HCT116 (cell line): Measurements from ENCODE around the gene SNAP91. TPM values are rescaled to one million over a fixed set of nuclear protein-coding genes. Genes with fewer than 3 reads are reported as not detected.
"Not testable (repeated sequence)": the region's sequence is repeated elsewhere in the genome, so short reads cannot be mapped to it uniquely, and the experiment has no call there.

ENCODE experiments used
- ATAC-seq: fragments of 200-7000 bp; cut with Tn5 transposase; 2 replicates; pipeline ENCODE4 v1.9.1; 2020; ENCODE audit warnings: mild to moderate bottlenecking, moderate library complexity
- BruUV-seq: library from RNA; stranded (reverse); fragments of 400-500 nt; replicated peaks from 2 replicates; lab custom pipeline; 2021; lab: Mats Ljungman, UMichigan
- CTCF ChIA-PET: fragments of 300-600 bp; sonication (Branson Sonifier 250); formaldehyde crosslinking; loops from one replicate; lab custom pipeline; 2021; ENCODE audit warnings: antibody characterized with exemption; lab: Charles Lee
- POLR2A ChIA-PET: fragments of 300-600, 350-600 bp; sonication (Branson Sonifier 250); formaldehyde crosslinking; loops from one replicate; lab custom pipeline; 2021; ENCODE audit warnings: antibody characterized with exemption; lab: Charles Lee
- RAD21 ChIA-PET, 2 experiments: fragments of 300-600 bp; sonication (Branson Sonifier 250); formaldehyde crosslinking; loops; one replicate each; lab custom pipeline; 2023; ENCODE audit warnings: low total read pairs in 2 of 2; ENCODE audit not compliant: uncharacterized antibody in 2 of 2, unreplicated experiment in 2 of 2, low non-redundant PET in 1 of 2; lab: Charles Lee
- DNase-seq: peaks from one replicate; pipeline ENCODE4 v3.0.0-alpha.2; 2010; ENCODE audit warnings: low read depth, low spot score
- H2AFZ ChIP-seq: fragments of 200-600 bp; shearing (Covaris generic), sonication (generic); 2 replicates; pipeline ENCODE4 v1.6.1; 2017; ENCODE audit warnings: low read depth, mixed run types, mixed read lengths, antibody characterized with exemption, low read length; ENCODE audit not compliant: poor library complexity, severe bottlenecking
- H3K27ac ChIP-seq: 2 replicates; pipeline ENCODE4 v1.5.1; 2012; ENCODE audit warnings: low read depth, low read length
- H3K27me3 ChIP-seq: fragments of 200-600 bp; sonication (generic); 2 replicates; pipeline ENCODE4 v1.6.1; 2016; ENCODE audit warnings: mixed run types, low read length, mixed read lengths; ENCODE audit not compliant: insufficient read depth
- H3K36me3 ChIP-seq, 2 experiments: fragments of 200-500 bp in 1 of 2; fragments of 200-600 bp in 1 of 2; sonication (Bioruptor generic) in 1 of 2; sonication (generic) in 1 of 2; 2 replicates each; pipeline versions ENCODE4 v1.5.1 to v1.6.1; 2014 to 2016; ENCODE audit warnings: low read length in 2 of 2, inconsistent platforms in 1 of 2, mixed read lengths in 1 of 2, mixed run types in 1 of 2; ENCODE audit not compliant: insufficient read depth in 2 of 2, control insufficient read depth in 1 of 2
- H3K4me1 ChIP-seq, 2 experiments: fragments of 200-600 bp in 1 of 2; sonication (generic) in 1 of 2; 2 replicates each; pipeline versions ENCODE4 v1.5.1 to v1.6.1; 2012 to 2017; ENCODE audit warnings: low read length in 2 of 2, inconsistent platforms in 1 of 2, mild to moderate bottlenecking in 1 of 2, mixed read lengths in 1 of 2, mixed run types in 1 of 2, moderate library complexity in 1 of 2; ENCODE audit not compliant: insufficient read depth in 2 of 2, control insufficient read depth in 1 of 2
- H3K4me2 ChIP-seq: fragments of 200-600 bp; sonication (generic); 2 replicates; pipeline ENCODE4 v1.6.1; 2017; ENCODE audit warnings: mixed run types, low read length, mixed read lengths
- H3K4me3 ChIP-seq, 2 experiments: fragments of 200-600 bp in 1 of 2; sonication (generic) in 1 of 2; replicated peaks in 1 of 2; 2 replicates each; pipeline ENCODE4 v1.5.1; 2011 to 2016; ENCODE audit warnings: low read length in 2 of 2, control low read depth in 1 of 2, low read depth in 1 of 2, mild to moderate bottlenecking in 1 of 2, mixed read lengths in 1 of 2, mixed run types in 1 of 2
- H3K79me2 ChIP-seq: fragments of 200-600 bp; sonication (generic); 2 replicates; pipeline ENCODE4 v1.6.1; 2017; ENCODE audit warnings: mild to moderate bottlenecking, mixed run types, low read length, moderate library complexity, mixed read lengths; ENCODE audit not compliant: insufficient read depth
- H3K9ac ChIP-seq: fragments of 200-600 bp; sonication (generic); 2 replicates; pipeline ENCODE4 v1.6.1; 2016; ENCODE audit warnings: low read length, mixed read lengths
- H3K9me2 ChIP-seq: fragments of 200-600 bp; sonication (generic), shearing (Covaris generic); 2 replicates; pipeline ENCODE4 v1.6.1; 2017; ENCODE audit warnings: mixed run types, mild to moderate bottlenecking, moderate library complexity; ENCODE audit not compliant: insufficient read depth
- H3K9me3 ChIP-seq, 2 experiments: fragments of 200-500 bp in 1 of 2; fragments of 200-600 bp in 1 of 2; sonication (Bioruptor generic) in 1 of 2; sonication (generic) in 1 of 2; 2 replicates each; pipeline ENCODE4 v1.6.1; 2014 to 2017; ENCODE audit warnings: low read length in 2 of 2, mixed read lengths in 2 of 2, inconsistent platforms in 1 of 2, low read depth in 1 of 2, mild to moderate bottlenecking in 1 of 2, mixed run types in 1 of 2, moderate library complexity in 1 of 2; ENCODE audit not compliant: control insufficient read depth in 1 of 2, insufficient read depth in 1 of 2
- H4K20me1 ChIP-seq: fragments of 200-600 bp; sonication (generic), shearing (Covaris generic); 2 replicates; pipeline ENCODE4 v1.6.1; 2017; ENCODE audit warnings: mixed run types, mild to moderate bottlenecking, moderate library complexity; ENCODE audit not compliant: insufficient read depth
- ATF3 ChIP-seq: IDR thresholded peaks from 2 replicates; pipeline ENCODE4 v1.6.1; 2012
- CBX3 ChIP-seq: IDR thresholded peaks from 2 replicates; pipeline ENCODE4 v1.6.1; 2012; ENCODE audit warnings: low read depth
- CTCF ChIP-seq, 3 experiments: fragments of 200-600 bp in 1 of 3; sonication (generic) in 1 of 3; IDR thresholded peaks in 2 of 3; conservative IDR thresholded peaks in 1 of 3; 2 replicates each; pipeline ENCODE4 v1.5.1; 2012 to 2017; ENCODE audit warnings: low read depth in 2 of 3, low read length in 2 of 3, antibody characterized with exemption in 1 of 3, borderline replicate concordance in 1 of 3, control low read depth in 1 of 3, mild to moderate bottlenecking in 1 of 3, mixed read lengths in 1 of 3, mixed run types in 1 of 3, moderate library complexity in 1 of 3; ENCODE audit not compliant: insufficient read depth in 1 of 3
- FOSL1 ChIP-seq: IDR thresholded peaks from 2 replicates; pipeline ENCODE4 v1.6.1; 2012; ENCODE audit warnings: low read depth
- MAX ChIP-seq: IDR thresholded peaks from 2 replicates; pipeline ENCODE4 v1.6.1; 2012
- POLR2A ChIP-seq: IDR thresholded peaks from 2 replicates; pipeline ENCODE4 v1.7.0; 2011; ENCODE audit warnings: borderline replicate concordance; ENCODE audit not compliant: insufficient read depth, insufficient read length; ENCODE audit errors: extremely low read depth
- RAD21 ChIP-seq: IDR thresholded peaks from 2 replicates; pipeline ENCODE4 v1.6.1; 2012; ENCODE audit warnings: low read depth, mild to moderate bottlenecking
- TCF7L2 ChIP-seq: IDR thresholded peaks from 2 replicates; pipeline ENCODE4 v1.7.0; 2011; ENCODE audit warnings: borderline replicate concordance, inconsistent platforms; ENCODE audit not compliant: insufficient read depth, insufficient read length; ENCODE audit errors: extremely low read depth
- YY1 ChIP-seq: IDR thresholded peaks from 2 replicates; pipeline ENCODE4 v1.6.1; 2011; ENCODE audit warnings: low read length, low read depth, moderate library complexity, mild to moderate bottlenecking; ENCODE audit not compliant: insufficient replicate concordance; ENCODE audit errors: extremely low read depth
- ZNF274 ChIP-seq: fragments of 200-500 bp; sonication (Bioruptor generic); IDR thresholded peaks from 2 replicates; pipeline ENCODE4 v1.6.1; 2014; ENCODE audit warnings: mild to moderate bottlenecking, low read depth, low read length, inconsistent platforms
- intact Hi-C: fragments of 100-400 bp; cut with micrococcal nuclease; formaldehyde crosslinking; loops from 2 replicates; pipeline ENCODE4 v1.10.0; 2022
- total RNA-seq: library from RNA; stranded (reverse); gene quantifications from one replicate; pipeline ENCODE4 v1.2.1, GENCODE V29; 2021; ENCODE audit not compliant: unreplicated experiment

Gene SNAP91
- total RNA-seq, 1 experiment from 2014 or later: not detected

- intact Hi-C loops, H3K4me2 ChIP-seq, H3K27ac ChIP-seq, H3K36me3 ChIP-seq, BruUV-seq, RAD21 ChIA-PET, H3K9me2 ChIP-seq, DNase-seq, H3K9me3 ChIP-seq, H3K4me1 ChIP-seq, H2AFZ ChIP-seq, H3K27me3 ChIP-seq, H3K9ac ChIP-seq, H3K4me3 ChIP-seq, H3K79me2 ChIP-seq, ATAC-seq, POLR2A ChIA-PET, H4K20me1 ChIP-seq: not testable (repeated sequence)
- CTCF ChIA-PET: interaction anchor here (3.3 kb wide), 1 partner anchor 15 kb away, joined by 7 read pairs; no protein-coding TSS in a partner anchor
These were observed 79.0 kb downstream of the SNAP91 start for GRCh38 chr6:83629908-83630307.

- Histone ChIP-seq H3K27me3 (no peaks in the 10 kb centered on the region), H3K9me2 (no peaks in the 10 kb centered on the region), H2AFZ (peak overlapping the region; percentile 86), H3K79me2 (no peaks in the 10 kb centered on the region), H3K4me2 (no peak overlapping the region), H4K20me1 (no peaks in the 10 kb centered on the region), H3K4me3 (no peak overlapping the region), H3K9me3 (no peaks in the 10 kb centered on the region), H3K4me1 (no peaks in the 10 kb centered on the region), H3K9ac (no peak overlapping the region), H3K36me3 (no peaks in the 10 kb centered on the region), H3K27ac (no peak overlapping the region)
- CTCF ChIA-PET: interaction anchor here (0.6 to 1.9 kb wide), 24 partner anchors 8 to 1708 kb away, joined by 3 to 32 read pairs (median 6); partner anchors contain the start of genes CEP162, CYB5R4, DOP1A and UBE3D
- TF ChIP-seq ATF3 (no peak), ZNF274 (no peak), FOSL1 (no peak), TCF7L2 (no peak), CBX3 (no peak), MAX (no peak), RAD21 (peak; percentile 61), CTCF (IDR thresholded peaks at IDR 0.05 in 2 of 3, conservative IDR thresholded peaks at IDR 0.05 in 1 of 3; ENCODE audit: borderline replicate concordance in 1 of 3, insufficient read depth in 1 of 3, low read depth in 2 of 3, low read length in 2 of 3) (peak; percentile 59 to 70 (median 60); a peak in 5 of 6 replicates), POLR2A (no peak), YY1 (no peak)
- intact Hi-C loops: loop anchor here (5.0 kb wide), 2 partner anchors 192 to 607 kb away; no protein-coding TSS in a partner anchor
- ATAC-seq (peak; percentile 78), DNase-seq (peak; percentile 47)
- BruUV-seq: no TSS peak
- RAD21 ChIA-PET: interaction anchor here (0.6 to 1.3 kb wide), 6 partner anchors 18 to 1352 kb away, joined by 3 to 6 read pairs (median 3); partner anchors contain the start of genes CEP162 (in 1 of the 2) and CYB5R4 (in 1 of the 2)
- POLR2A ChIA-PET: interaction anchor here (1.0 kb wide), 1 partner anchor 189 kb away, joined by 3 read pairs; no protein-coding TSS in a partner anchor
These were observed 93.6 kb downstream of the SNAP91 start for GRCh38 chr6:83615025-83615999.
